HepG2 (cell line): Measurements from ENCODE around the gene GLO1. TPM values are rescaled to one million over a fixed set of nuclear protein-coding genes. Genes with fewer than 3 reads are reported as not detected.

Source experiments
- ATAC-seq: fragments of 200-7000 bp; cut with Tn5 transposase; 3 replicates; pipeline ENCODE4 v1.9.1; 2020; ENCODE audit warnings: mild to moderate bottlenecking, moderate library complexity
- BruUV-seq: library from RNA; stranded (reverse); fragments of 400-500 nt; replicated peaks from 2 replicates; lab custom pipeline; 2021; lab: Mats Ljungman, UMichigan
- CTCF ChIA-PET: fragments of 300-600 bp; formaldehyde crosslinking; extraction: SDS; loops from one replicate; lab custom pipeline; 2021; ENCODE audit warnings: low total read pairs, inconsistent platforms, low intra/inter-chr PET ratio; lab: Yijun Ruan, JAX
- POLR2A ChIA-PET: fragments of 350-600 bp; sonication (Branson Sonifier 250); formaldehyde crosslinking; loops from one replicate; lab custom pipeline; 2020; ENCODE audit warnings: antibody characterized with exemption, inconsistent platforms; lab: Yijun Ruan, JAX
- DNase-seq: peaks from one replicate; pipeline ENCODE4 v3.0.0-alpha.2; 2015; ENCODE audit warnings: low spot score
- FAIRE-seq: peaks from 3 replicates; lab custom pipeline; 2011; peaks lifted over from hg19 to GRCh38; lab: Jason Lieb, UNC
- H2AFZ ChIP-seq: one replicate; pipeline ENCODE4 v1.6.1; 2011; ENCODE audit warnings: low read length, inconsistent platforms
- H3K27ac ChIP-seq: fragments of 300-600 bp; 3 replicates; pipeline ENCODE4 v1.8.0; 2011; ENCODE audit warnings: mixed run types, mild to moderate bottlenecking, mixed read lengths, low read length, inconsistent platforms; ENCODE audit not compliant: insufficient read depth; ENCODE audit errors: extremely low read length
- H3K27me3 ChIP-seq, 2 experiments: fragments of 200-600 bp in 1 of 2; 2 replicates in 1 of 2; 3 replicates in 1 of 2; pipeline versions ENCODE4 v1.6.0 to v1.8.0; 2011; ENCODE audit warnings: low read length in 2 of 2, mild to moderate bottlenecking in 2 of 2, moderate library complexity in 2 of 2, inconsistent platforms in 1 of 2; ENCODE audit not compliant: insufficient read depth in 2 of 2, control insufficient read depth in 1 of 2
- H3K36me3 ChIP-seq, 2 experiments: fragments of 200-600 bp in 1 of 2; replicated peaks in 1 of 2; 2 replicates in 1 of 2; 3 replicates in 1 of 2; pipeline versions ENCODE4 v1.5.1 to v1.8.0; 2011; ENCODE audit warnings: low read length in 2 of 2, inconsistent platforms in 1 of 2; ENCODE audit not compliant: insufficient read depth in 2 of 2, control insufficient read depth in 1 of 2
- H3K4me1 ChIP-seq: 2 replicates; pipeline ENCODE4 v1.5.1; 2012; ENCODE audit warnings: low read length, inconsistent platforms; ENCODE audit not compliant: insufficient read depth
- H3K4me2 ChIP-seq: 2 replicates; pipeline ENCODE4 v1.6.0; 2011; ENCODE audit warnings: low read depth, low read length, inconsistent platforms
- H3K4me3 ChIP-seq, 3 experiments: fragments of 200-600 bp in 1 of 3; sonication (generic), shearing (Covaris generic) in 1 of 3; replicated peaks in 1 of 3; 2 replicates each; pipeline ENCODE4 v1.5.1; 2011 to 2016; ENCODE audit warnings: low read length in 3 of 3, inconsistent platforms in 2 of 3, low read depth in 2 of 3, mild to moderate bottlenecking in 2 of 3, control low read depth in 1 of 3, mixed read lengths in 1 of 3; ENCODE audit not compliant: insufficient read depth in 1 of 3
- H3K79me2 ChIP-seq: one replicate; pipeline ENCODE4 v1.6.1; 2011; ENCODE audit warnings: low read length, inconsistent platforms; ENCODE audit not compliant: insufficient read depth
- H3K9ac ChIP-seq: 2 replicates; pipeline ENCODE4 v1.6.0; 2011; ENCODE audit warnings: mild to moderate bottlenecking, low read depth, low read length, inconsistent platforms; ENCODE audit not compliant: insufficient read depth
- H3K9me3 ChIP-seq: 2 replicates; pipeline ENCODE4 v1.5.1; 2012; ENCODE audit warnings: mild to moderate bottlenecking, low read length
- H4K20me1 ChIP-seq: 2 replicates; pipeline ENCODE4 v1.6.0; 2011; ENCODE audit warnings: inconsistent platforms, mild to moderate bottlenecking, low read length, moderate library complexity; ENCODE audit not compliant: insufficient read depth
- HNF1A ChIP-seq, 2 experiments: sonication (generic) in 1 of 2; formaldehyde crosslinking in 1 of 2; IDR thresholded peaks; 2 replicates each; pipeline versions ENCODE4 v1.4.0 to v1.6.1; 2016 to 2020; ENCODE audit warnings: borderline replicate concordance in 1 of 2, low read depth in 1 of 2, mild to moderate bottlenecking in 1 of 2, missing genetic modification reagents in 1 of 2
- MXI1 ChIP-seq: IDR thresholded peaks from 3 replicates; pipeline ENCODE4 v1.6.1; 2012; ENCODE audit warnings: low read depth, low read length, inconsistent platforms, borderline replicate concordance
- PATZ1 ChIP-seq: sonication (generic); formaldehyde crosslinking; IDR thresholded peaks from 2 replicates; pipeline ENCODE4 v1.4.0; 2020; ENCODE audit warnings: missing genetic modification reagents
- REPIN1 ChIP-seq: sonication (generic); formaldehyde crosslinking; IDR thresholded peaks from 2 replicates; pipeline ENCODE4 v1.8.0; 2022; ENCODE audit warnings: missing genetic modification reagents, low read depth, mild to moderate bottlenecking, borderline replicate concordance
- TCF7 ChIP-seq: sonication (generic); IDR thresholded peaks from 2 replicates; pipeline ENCODE4 v1.6.1; 2016; ENCODE audit warnings: antibody characterized with exemption, low read depth
- TRIM24 ChIP-seq: sonication (generic); formaldehyde crosslinking; IDR thresholded peaks from 2 replicates; pipeline ENCODE4 v1.8.0; 2022; ENCODE audit warnings: mild to moderate bottlenecking, missing genetic modification reagents
- ZBTB20 ChIP-seq: sonication (generic); formaldehyde crosslinking; IDR thresholded peaks from 2 replicates; pipeline ENCODE4 v1.8.1; 2023; ENCODE audit warnings: missing genetic modification reagents, low read depth, mild to moderate bottlenecking, borderline replicate concordance
- ZBTB21 ChIP-seq: sonication (generic); formaldehyde crosslinking; IDR thresholded peaks from 2 replicates; pipeline ENCODE4 v1.4.0; 2020; ENCODE audit warnings: missing genetic modification reagents
- ZMAT5 ChIP-seq: sonication (generic); formaldehyde crosslinking; IDR thresholded peaks from 2 replicates; pipeline ENCODE4 v1.5.0; 2020; ENCODE audit warnings: mild to moderate bottlenecking, low read depth, missing genetic modification reagents, borderline replicate concordance
- ZNF24 ChIP-seq: fragments of 450-650 bp; IDR thresholded peaks from 2 replicates; pipeline ENCODE4 v1.6.1; 2017; ENCODE audit warnings: antibody characterized with exemption, mild to moderate bottlenecking
- ZNF674 ChIP-seq: sonication (generic); formaldehyde crosslinking; IDR thresholded peaks from 2 replicates; pipeline ENCODE4 v1.5.0; 2020; ENCODE audit warnings: low read depth, mild to moderate bottlenecking, missing genetic modification reagents
- ZNF776 ChIP-seq: sonication (generic); formaldehyde crosslinking; IDR thresholded peaks from 2 replicates; pipeline ENCODE4 v1.4.0; 2020; ENCODE audit warnings: mild to moderate bottlenecking, missing genetic modification reagents
- whole genome bisulfite sequencing: methylation state at CpG from one replicate; pipeline ENCODE4 v1.1.6; 2017; ENCODE audit warnings: low lambda C conversion rate; 5-methylcytosine and 5-hydroxymethylcytosine counted together
- in situ Hi-C: cut with HindIII; loops from 2 replicates; pipeline ENCODE4 v1.10.0; 2017; ENCODE audit warnings: low pct_unique_long_range_greater_than_20kb; ENCODE audit not compliant: extremely low pct_ligation_motif_present
- intact Hi-C: fragments of 100-400 bp; cut with micrococcal nuclease; formaldehyde crosslinking; loops from one replicate; pipeline ENCODE4 v1.10.0; 2022; ENCODE audit not compliant: unreplicated experiment
- polyA plus RNA-seq, 8 experiments: library from polyadenylated mRNA; depleted of rRNA in 3 of 8; stranded (reverse) in 7 of 8; unstranded in 1 of 8; fragments of >200 nt; fragmentation: Illumina TruSeq in 4 of 8; extraction: Trizol in 4 of 8; gene quantifications; 2 replicates each; pipeline versions ENCODE4 v1.2.1 to v1.2.3, GENCODE V29; 2011 to 2016; ENCODE audit warnings: low read depth in 4 of 8, missing spikeins in 1 of 8, mixed read lengths in 1 of 8; ENCODE audit not compliant: insufficient read depth in 1 of 8
- total RNA-seq, 5 experiments: library from RNA; depleted of rRNA; stranded (reverse); fragments of >200 nt; fragmentation: Illumina TruSeq; extraction: Trizol; gene quantifications; 2 replicates each; pipeline ENCODE4 v1.2.3, GENCODE V29; 2016; ENCODE audit warnings: low read depth in 1 of 5
- TF ChIP-seq, protein P1 (sequence below): IDR thresholded peaks from 2 replicates; pipeline ENCODE4 v1.6.1; 2016; ENCODE audit warnings: missing compliant biosample characterization, missing genetic modification reagents, borderline replicate concordance

The GLO1 gene
- total and polyA plus RNA-seq, 2 of the 13 experiments (the other 11 are each of a cell fraction or from before 2014, with no cell fraction given): 77.1 to 177 TPM

DNA sequence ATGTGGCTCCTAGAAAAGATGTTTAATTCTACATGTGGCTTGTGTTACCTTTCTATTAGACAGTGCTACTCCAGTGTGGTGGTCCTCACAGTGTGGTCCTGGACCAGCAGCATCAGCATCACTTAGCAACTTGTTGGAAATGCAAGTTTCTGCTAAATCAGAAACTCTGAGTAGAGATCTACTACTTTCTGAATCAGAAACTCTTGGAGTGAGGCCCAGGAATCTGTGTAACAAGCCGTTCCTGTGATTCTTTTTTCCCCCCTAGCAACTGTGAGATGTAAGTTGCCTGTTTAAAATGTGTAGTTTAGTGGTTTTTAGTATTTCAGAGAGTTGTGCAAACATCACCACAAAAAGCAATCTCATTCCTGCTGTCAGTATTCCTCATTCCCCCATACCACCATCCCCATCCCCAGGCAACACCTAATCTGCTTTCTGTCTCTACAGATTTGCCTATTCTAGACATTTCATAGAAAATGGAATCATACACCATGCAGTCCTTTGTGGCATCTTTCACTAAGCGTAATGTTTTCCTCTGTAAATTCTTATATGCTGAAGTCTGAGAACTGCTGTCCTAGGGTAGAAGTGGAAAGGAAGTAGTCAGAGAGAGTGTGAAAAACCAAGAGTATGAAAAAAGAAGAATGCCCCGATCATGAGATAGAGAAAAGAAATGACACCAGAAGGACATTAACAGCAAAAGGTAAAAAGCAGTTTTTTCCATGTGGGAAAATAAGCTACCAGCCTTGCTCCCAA, 44.4 kb downstream of the GLO1 start:
- TF ChIP-seq TRIM24 (CRISPR knock-in tag): no peak
- TF ChIP-seq, protein P1, sequence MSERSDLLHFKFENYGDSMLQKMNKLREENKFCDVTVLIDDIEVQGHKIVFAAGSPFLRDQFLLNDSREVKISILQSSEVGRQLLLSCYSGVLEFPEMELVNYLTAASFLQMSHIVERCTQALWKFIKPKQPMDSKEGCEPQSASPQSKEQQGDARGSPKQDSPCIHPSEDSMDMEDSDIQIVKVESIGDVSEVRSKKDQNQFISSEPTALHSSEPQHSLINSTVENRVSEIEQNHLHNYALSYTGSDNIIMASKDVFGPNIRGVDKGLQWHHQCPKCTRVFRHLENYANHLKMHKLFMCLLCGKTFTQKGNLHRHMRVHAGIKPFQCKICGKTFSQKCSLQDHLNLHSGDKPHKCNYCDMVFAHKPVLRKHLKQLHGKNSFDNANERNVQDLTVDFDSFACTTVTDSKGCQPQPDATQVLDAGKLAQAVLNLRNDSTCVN (CRISPR knock-in tag): no peak
- no peak for TF ChIP-seq PATZ1 (CRISPR knock-in tag)
- no peak for TF ChIP-seq ZMAT5
- no peak for TF ChIP-seq ZBTB21
- TF ChIP-seq ZNF24: no peak
- no peak for TF ChIP-seq ZBTB20 (CRISPR knock-in tag)
- TF ChIP-seq REPIN1 (CRISPR knock-in tag): no peak
- TF ChIP-seq ZNF674: no peak
- TF ChIP-seq HNF1A (IDR thresholded peaks at IDR 0.05; ENCODE audit: low read depth): no peak
- TF ChIP-seq HNF1A (CRISPR knock-in tag; IDR thresholded peaks at IDR 0.05; ENCODE audit: borderline replicate concordance): no peak
- TF ChIP-seq ZNF776 (CRISPR knock-in tag): no peak
- TF ChIP-seq MXI1: no peak
- TF ChIP-seq TCF7: no peak
- ChIA-PET CTCF (no interaction called here), POLR2A (no interaction called here)
- Histone ChIP-seq H4K20me1 (no peaks in the 10 kb centered on the region), H3K4me3 (no peak overlapping the region), H3K9me3 (no peaks in the 10 kb centered on the region), H3K4me2 (no peak overlapping the region), H2AFZ (no peak overlapping the region), H3K79me2 (no peaks in the 10 kb centered on the region), H3K36me3 (no peaks in the 10 kb centered on the region), H3K4me1 (no peaks in the 10 kb centered on the region), H3K9ac (no peak overlapping the region), H3K27ac (no peak overlapping the region), H3K27me3 (peaks cover 0 to 2% of the 10 kb centered on the region in 2 experiments; a peak in 1 of 5 replicates)
- DNase-seq (no peak), FAIRE-seq (no peak), ATAC-seq (no peak)
- in situ Hi-C loops (no loop called here), intact Hi-C loops (no loop called here)
- no TSS peak for BruUV-seq
- WGBS: 48% methylated on average over 3 of the region's 3 CpGs
